H1 (cell line): ENCODE data around the gene POLR2H. TPM values are rescaled to one million over a fixed set of nuclear protein-coding genes. Genes with fewer than 3 reads are reported as not detected.

ENCODE experiments used
- CTCF ChIA-PET: fragments of 300-600 bp; sonication (Branson Sonifier 250); formaldehyde crosslinking; loops from one replicate; lab custom pipeline; 2021; ENCODE audit not compliant: partially characterized antibody; lab: Charles Lee
- POLR2A ChIA-PET: fragments of 300-600 bp; sonication (Branson Sonifier 250); formaldehyde crosslinking; loops from one replicate; lab custom pipeline; 2021; ENCODE audit warnings: inconsistent platforms; ENCODE audit not compliant: partially characterized antibody; lab: Charles Lee
- DNase-seq, 2 experiments: peaks; one replicate each; pipeline versions ENCODE4 v3.0.0 to v3.0.0-alpha.2; 2010 to 2022; ENCODE audit warnings: low spot score in 2 of 2, low read depth in 1 of 2, mixed read lengths in 1 of 2
- FAIRE-seq: peaks from 2 replicates; lab custom pipeline; 2011; peaks lifted over from hg19 to GRCh38; lab: Jason Lieb, UNC
- H2AFZ ChIP-seq: 2 replicates; pipeline ENCODE4 v1.8.1; 2012; ENCODE audit warnings: low read length, inconsistent platforms
- H2AK5ac ChIP-seq: 2 replicates; pipeline ENCODE4 v1.6.1; 2013; ENCODE audit warnings: low read depth, low read length
- H2BK120ac ChIP-seq: replicated peaks from 2 replicates; pipeline ENCODE3; 2013; ENCODE audit warnings: low read depth, low read length, inconsistent platforms
- H2BK12ac ChIP-seq: 2 replicates; pipeline ENCODE4 v1.6.1; 2013; ENCODE audit warnings: low read depth, low read length
- H2BK15ac ChIP-seq: 2 replicates; pipeline ENCODE4 v1.6.1; 2013; ENCODE audit warnings: low read length
- H2BK20ac ChIP-seq: 2 replicates; pipeline ENCODE4 v1.6.1; 2013; ENCODE audit warnings: low read length
- H2BK5ac ChIP-seq: 2 replicates; pipeline ENCODE4 v1.6.1; 2013; ENCODE audit warnings: low read depth, low read length
- H3K14ac ChIP-seq: 2 replicates; pipeline ENCODE4 v1.6.1; 2013; ENCODE audit warnings: inconsistent platforms; ENCODE audit not compliant: insufficient read length
- H3K18ac ChIP-seq: 2 replicates; pipeline ENCODE4 v1.6.1; 2013; ENCODE audit warnings: low read length; ENCODE audit errors: extremely low read depth
- H3K23ac ChIP-seq: 2 replicates; pipeline ENCODE4 v1.6.1; 2013; ENCODE audit warnings: inconsistent platforms; ENCODE audit not compliant: insufficient read length
- H3K23me2 ChIP-seq: 2 replicates; pipeline ENCODE4 v1.6.1; 2013; ENCODE audit warnings: low read depth, low read length
- H3K27ac ChIP-seq: 2 replicates; pipeline ENCODE4 v1.6.1; 2011; ENCODE audit warnings: low read depth, low read length, inconsistent platforms
- H3K27me3 ChIP-seq, 4 experiments: replicated peaks in 1 of 4; 1 replicate in 1 of 4; 2 replicates in 3 of 4; pipeline versions ENCODE4 v1.6.1 to v1.8.1; 2011 to 2013; ENCODE audit warnings: low read length in 3 of 4, mild to moderate bottlenecking in 3 of 4, inconsistent platforms in 2 of 4, mixed read lengths in 2 of 4, moderate library complexity in 1 of 4; ENCODE audit not compliant: control insufficient read depth in 3 of 4, insufficient read depth in 3 of 4; ENCODE audit errors: extremely low read depth in 1 of 4
- H3K36me3 ChIP-seq, 4 experiments: 2 replicates each; pipeline versions ENCODE4 v1.6.1 to v1.8.1; 2011 to 2013; ENCODE audit warnings: mild to moderate bottlenecking in 4 of 4, low read length in 3 of 4, moderate library complexity in 2 of 4, control low read depth in 1 of 4, inconsistent platforms in 1 of 4; ENCODE audit not compliant: insufficient read depth in 4 of 4, control insufficient read depth in 2 of 4
- H3K4ac ChIP-seq: replicated peaks from 2 replicates; pipeline ENCODE3; 2013; ENCODE audit warnings: low read length, low read depth, mixed read lengths, inconsistent platforms; ENCODE audit not compliant: insufficient read length
- H3K4me1 ChIP-seq, 4 experiments: replicated peaks in 1 of 4; 1 replicate in 1 of 4; 2 replicates in 3 of 4; pipeline versions ENCODE4 v1.6.1 to v1.8.1; 2011 to 2013; ENCODE audit warnings: low read length in 3 of 4, inconsistent platforms in 2 of 4, mixed read lengths in 1 of 4; ENCODE audit not compliant: insufficient read depth in 4 of 4, control insufficient read depth in 3 of 4
- H3K4me2 ChIP-seq, 2 experiments: 2 replicates each; pipeline versions ENCODE4 v1.6.1 to v1.8.1; 2011 to 2013; ENCODE audit warnings: low read depth in 2 of 2, low read length in 2 of 2, control low read depth in 1 of 2, inconsistent platforms in 1 of 2, mild to moderate bottlenecking in 1 of 2; ENCODE audit not compliant: insufficient read depth in 1 of 2
- H3K4me3 ChIP-seq, 4 experiments: fragments of 200-600, 300-600 bp in 1 of 4; sonication (generic), shearing (Covaris generic), sonication (Bioruptor Twin) in 1 of 4; 2 replicates each; pipeline versions ENCODE4 v1.5.1 to v1.8.1; 2011 to 2016; ENCODE audit warnings: low read length in 4 of 4, low read depth in 3 of 4, control low read depth in 2 of 4, inconsistent platforms in 2 of 4, mild to moderate bottlenecking in 2 of 4, mixed read lengths in 1 of 4, moderate library complexity in 1 of 4; ENCODE audit not compliant: insufficient read depth in 2 of 4; ENCODE audit errors: extremely low read depth in 1 of 4
- H3K56ac ChIP-seq: replicated peaks from 2 replicates; pipeline ENCODE3; 2013; ENCODE audit warnings: low read depth, mild to moderate bottlenecking, mixed read lengths, low read length, inconsistent platforms; ENCODE audit not compliant: insufficient read length
- H3K79me1 ChIP-seq: 2 replicates; pipeline ENCODE4 v1.6.1; 2013; ENCODE audit warnings: low read depth, low read length, control low read depth
- H3K79me2 ChIP-seq, 2 experiments: 2 replicates each; pipeline versions ENCODE4 v1.6.1 to v1.8.1; 2012 to 2013; ENCODE audit warnings: low read length in 2 of 2, mild to moderate bottlenecking in 2 of 2, inconsistent platforms in 1 of 2; ENCODE audit not compliant: insufficient read depth in 2 of 2, control insufficient read depth in 1 of 2
- H3K9ac ChIP-seq, 4 experiments: replicated peaks in 1 of 4; 1 replicate in 1 of 4; 2 replicates in 3 of 4; pipeline versions ENCODE4 v1.6.1 to v1.8.1; 2011 to 2013; ENCODE audit warnings: low read depth in 3 of 4, low read length in 3 of 4, control low read depth in 2 of 4, mild to moderate bottlenecking in 2 of 4, moderate library complexity in 2 of 4, inconsistent platforms in 1 of 4; ENCODE audit errors: extremely low read depth in 1 of 4
- H3K9me3 ChIP-seq, 2 experiments: 2 replicates each; pipeline versions ENCODE4 v1.6.1 to v1.8.1; 2012 to 2013; ENCODE audit warnings: mild to moderate bottlenecking in 2 of 2, moderate library complexity in 2 of 2, control low read depth in 1 of 2, inconsistent platforms in 1 of 2, low read depth in 1 of 2, low read length in 1 of 2, mixed read lengths in 1 of 2; ENCODE audit not compliant: insufficient read depth in 2 of 2
- H4K20me1 ChIP-seq, 2 experiments: replicated peaks in 1 of 2; 2 replicates each; pipeline versions ENCODE3 to v1.8.1; 2011 to 2013; ENCODE audit warnings: inconsistent platforms in 2 of 2, low read length in 2 of 2, mild to moderate bottlenecking in 1 of 2; ENCODE audit not compliant: insufficient read depth in 2 of 2, control insufficient read depth in 1 of 2
- H4K5ac ChIP-seq: 2 replicates; pipeline ENCODE4 v1.6.1; 2013; ENCODE audit warnings: low read length, low read depth, mixed read lengths, inconsistent platforms; ENCODE audit not compliant: insufficient read length
- H4K8ac ChIP-seq: 2 replicates; pipeline ENCODE4 v1.8.0; 2013; ENCODE audit warnings: mild to moderate bottlenecking, moderate library complexity, low read length, inconsistent platforms; ENCODE audit not compliant: insufficient read depth; ENCODE audit errors: extremely low read depth
- H4K91ac ChIP-seq: replicated peaks from 2 replicates; pipeline ENCODE3; 2013; ENCODE audit warnings: low read length, mixed read lengths, inconsistent platforms; ENCODE audit not compliant: insufficient read length
- HDAC2 ChIP-seq, 2 experiments: fragments of 300-600 bp in 1 of 2; sonication (generic) in 1 of 2; IDR thresholded peaks; 2 replicates each; pipeline ENCODE4 v1.6.1; 2011 to 2012; ENCODE audit warnings: low read depth in 2 of 2, low read length in 2 of 2, mild to moderate bottlenecking in 2 of 2, moderate library complexity in 2 of 2, borderline replicate concordance in 1 of 2, inconsistent platforms in 1 of 2
- KDM4A ChIP-seq: IDR thresholded peaks from one replicate; pipeline ENCODE4 v1.7.1; 2012; ENCODE audit warnings: low read depth, mild to moderate bottlenecking, moderate library complexity, low read length, inconsistent platforms; ENCODE audit not compliant: severe bottlenecking
- NRF1 ChIP-seq: IDR thresholded peaks from 2 replicates; pipeline ENCODE4 v1.6.1; 2011; ENCODE audit warnings: mild to moderate bottlenecking, low read depth, low read length, improper control_type of control experiment
- WGBS, 2 experiments: shearing (Covaris generic) in 1 of 2; methylation state at CpG; one replicate each; pipeline versions ENCODE4 v1.1.6 to v1.1.7; 2013 to 2015; ENCODE audit warnings: low lambda C conversion rate in 2 of 2, mixed read lengths in 2 of 2, inconsistent platforms in 1 of 2, low coverage in 1 of 2, missing lambda C conversion rate in 1 of 2; ENCODE audit not compliant: insufficient replicate concordance in 2 of 2, insufficient coverage in 1 of 2, insufficient read length in 1 of 2; ENCODE audit errors: extremely low coverage in 1 of 2, missing lambda C conversion rate in 1 of 2; 5-methylcytosine and 5-hydroxymethylcytosine counted together
- polyA plus RNA-seq, 7 experiments: library from polyadenylated mRNA; depleted of rRNA in 3 of 7; stranded (reverse) in 5 of 7; unstranded in 2 of 7; fragments of >200 nt in 5 of 7; fragments of 200-250 nt in 2 of 7; gene quantifications; 1 replicate in 5 of 7; 2 replicates in 1 of 7; 4 replicates in 1 of 7; pipeline versions ENCODE4 v1.2.1 to v1.2.3, GENCODE V29; 2011 to 2013; ENCODE audit warnings: missing spikeins in 2 of 7, mixed read lengths in 2 of 7
- total RNA-seq: library from RNA; stranded (reverse); fragmentation: NEBNext Ultra II Directional; extraction: Animal tissue kit (Norgen Biotek cat#: 25700); gene quantifications from 2 replicates; pipeline ENCODE4 v1.2.1, GENCODE V29; 2021

Gene POLR2H
- total and polyA plus RNA-seq, 2 of the 8 experiments (the other 6 are each of a cell fraction or from before 2014, with no cell fraction given) = 113 to 335 TPM

DNA sequence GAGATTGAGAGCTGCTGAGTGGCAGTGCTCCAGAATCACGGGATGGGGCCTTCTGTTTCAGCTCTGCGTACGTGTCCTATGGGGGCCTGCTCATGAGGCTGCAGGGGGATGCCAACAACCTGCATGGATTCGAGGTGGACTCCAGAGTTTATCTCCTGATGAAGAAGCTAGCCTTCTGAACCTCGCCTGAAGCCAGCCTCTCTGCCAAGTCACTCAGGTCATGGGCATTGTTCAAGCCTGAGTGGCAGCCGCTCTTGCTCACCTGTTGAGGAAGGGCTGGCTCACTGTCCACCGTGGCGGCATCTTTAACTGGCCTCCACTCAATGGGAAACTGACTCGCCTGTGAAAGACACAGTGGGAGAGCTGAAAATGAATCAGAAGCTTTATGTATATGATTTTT lies 6.6 kb downstream of the POLR2H start:
- Histone ChIP-seq H2AK5ac (no peak overlapping the region), H3K4me1 (peaks cover 0 to 10% (median 6%) of the 10 kb centered on the region in 4 experiments; a peak in 6 of 7 replicates), H3K4me2 (no peak overlapping the region), H2BK20ac (no peak overlapping the region), H4K5ac (no peak overlapping the region), H4K20me1 (peaks cover 4 to 20% of the 10 kb centered on the region in 2 experiments), H3K27me3 (no peaks in the 10 kb centered on the region), H3K4me3 (no peak overlapping the region), H3K14ac (no peak overlapping the region), H2BK120ac (no peak overlapping the region), H2BK5ac (no peak overlapping the region), H2AFZ (no peak overlapping the region), H3K27ac (no peak overlapping the region), H3K23me2 (peaks cover 2% of the 10 kb centered on the region; the same call in 1 of the 2 replicates), H3K56ac (no peak overlapping the region), H2BK15ac (no peak overlapping the region), H3K36me3 (peaks cover 6 to 32% (median 28%) of the 10 kb centered on the region in 4 experiments; a peak in 7 of 8 replicates), H3K9ac (no peak overlapping the region), H4K8ac (no peak overlapping the region), H2BK12ac (no peak overlapping the region), H3K23ac (no peak overlapping the region), H4K91ac (no peak overlapping the region), H3K18ac (no peak overlapping the region), H3K79me2 (peaks cover 0 to 15% of the 10 kb centered on the region in 2 experiments; a peak in 2 of 4 replicates), H3K4ac (no peak overlapping the region), H3K9me3 (no peaks in the 10 kb centered on the region), H3K79me1 (0 out of 2 replicates have a peak, but pooled peaks cover 3% of the 10 kb centered on the region)
- no peak for FAIRE-seq
- ChIA-PET CTCF (interaction anchor here (0.8 to 11.5 kb wide), 9 partner anchors 9 to 411 kb away, joined by 3 to 223 read pairs (median 5); no protein-coding TSS in a partner anchor), POLR2A (interaction anchor here (0.7 to 2.4 kb wide), 4 partner anchors 20 to 173 kb away, joined by 3 to 12 read pairs (median 3); partner anchors contain the start of gene FAM131A)
- 98% methylated on average over 9 of the region's 9 CpGs; no CpG with 5 or more reads in 1 of the 2 experiments for WGBS, 2 experiments
- TF ChIP-seq KDM4A (no peak), NRF1 (no peak), HDAC2 (IDR thresholded peaks at IDR 0.05; ENCODE audit: borderline replicate concordance in 1 of 2, low read depth in 2 of 2, low read length in 2 of 2) (no peak)
- no peak for DNase-seq
